Kidney glomerular epithelial cell (primary cell): Measurements from ENCODE around the gene TBCD.

Source experiments
- DNase-seq: peaks from one replicate; lab custom pipeline; 2025; lab: John Stamatoyannopoulos, UW

Gene TBCD

GRCh38 chr17:82832411-82832810 lies 80.5 kb downstream of the TBCD start:
- no peak for DNase-seq

- DNase-seq: no peak
These were observed 81.1 kb downstream of the TBCD start for GRCh38 chr17:82832881-82833475.

GRCh38 chr17:82835122-82835521 lies 83.3 kb downstream of the TBCD start:
- DNase-seq: no peak

DNA sequence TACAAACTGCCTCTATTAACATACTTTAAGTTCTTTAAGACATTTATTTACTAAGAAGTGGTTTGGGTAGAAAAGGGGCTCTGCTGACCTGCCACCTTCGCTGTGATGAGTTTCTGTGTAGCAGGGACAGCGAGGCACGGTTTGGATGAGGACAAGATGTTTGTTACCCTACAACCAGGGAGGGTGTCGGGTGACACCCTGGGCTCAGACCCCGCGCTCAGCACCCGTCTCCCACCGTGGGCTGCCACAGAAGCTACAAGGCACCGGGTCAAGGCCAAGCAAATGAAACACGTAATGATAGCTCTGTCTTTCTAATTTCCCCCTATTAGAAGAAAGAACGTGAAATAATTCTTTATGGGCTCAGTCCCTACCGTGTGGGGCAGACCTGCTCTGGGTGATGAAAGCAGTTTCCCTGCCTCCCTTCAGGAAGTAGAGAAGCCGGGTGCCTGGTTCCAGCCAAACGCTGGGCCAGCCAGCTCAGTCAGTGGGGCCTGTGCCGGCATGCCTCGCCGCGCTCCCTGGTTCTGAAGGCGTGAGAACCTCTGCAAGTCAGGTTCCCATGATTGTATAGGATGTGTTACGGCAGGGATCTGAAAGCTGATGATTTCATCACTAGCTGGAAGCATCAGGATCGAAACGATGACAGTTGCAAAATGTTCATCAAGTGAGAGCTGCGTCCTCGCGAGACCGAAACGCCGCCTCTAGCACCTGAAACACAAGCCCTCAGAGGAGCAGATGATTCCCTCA lies 84.1 kb downstream of the TBCD start:
- no peak for DNase-seq

GRCh38 chr17:82836823-82837357 lies 85.0 kb downstream of the TBCD start:
- no peak for DNase-seq

- no peak for DNase-seq
These were observed 85.9 kb downstream of the TBCD start for GRCh38 chr17:82837586-82838320.

DNA sequence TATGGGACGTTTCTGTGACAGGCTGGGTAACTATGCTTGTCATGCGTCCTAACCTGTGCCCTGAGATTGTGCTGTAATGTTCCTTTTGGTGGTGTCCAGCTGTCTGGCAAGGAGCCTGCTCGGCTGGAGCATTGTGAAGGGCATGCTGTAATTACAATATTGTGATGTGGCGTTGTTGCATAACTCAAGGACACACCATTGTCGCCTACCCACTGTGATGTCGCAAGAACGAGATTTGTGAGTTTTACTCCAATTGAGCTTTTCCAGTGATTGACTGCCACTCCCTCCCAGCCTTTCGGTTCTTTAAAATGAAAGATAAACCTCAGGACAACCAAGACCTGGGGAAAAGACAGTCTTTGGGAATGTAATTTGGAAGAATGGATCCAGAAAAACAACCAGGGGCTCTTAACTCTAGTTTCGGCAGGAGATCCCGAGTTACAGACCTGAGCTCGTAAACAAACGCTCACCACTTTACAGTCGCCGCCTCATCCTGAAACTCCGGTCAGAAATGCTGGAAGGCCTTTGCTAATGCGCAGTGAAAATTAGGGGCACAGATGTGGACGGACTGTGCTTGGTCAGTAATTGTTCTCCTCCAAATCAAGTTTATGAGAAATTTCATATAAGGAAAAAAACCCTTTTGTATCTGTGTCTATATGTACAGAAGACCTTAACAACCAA lies 86.7 kb downstream of the TBCD start:
- no peak for DNase-seq

DNA sequence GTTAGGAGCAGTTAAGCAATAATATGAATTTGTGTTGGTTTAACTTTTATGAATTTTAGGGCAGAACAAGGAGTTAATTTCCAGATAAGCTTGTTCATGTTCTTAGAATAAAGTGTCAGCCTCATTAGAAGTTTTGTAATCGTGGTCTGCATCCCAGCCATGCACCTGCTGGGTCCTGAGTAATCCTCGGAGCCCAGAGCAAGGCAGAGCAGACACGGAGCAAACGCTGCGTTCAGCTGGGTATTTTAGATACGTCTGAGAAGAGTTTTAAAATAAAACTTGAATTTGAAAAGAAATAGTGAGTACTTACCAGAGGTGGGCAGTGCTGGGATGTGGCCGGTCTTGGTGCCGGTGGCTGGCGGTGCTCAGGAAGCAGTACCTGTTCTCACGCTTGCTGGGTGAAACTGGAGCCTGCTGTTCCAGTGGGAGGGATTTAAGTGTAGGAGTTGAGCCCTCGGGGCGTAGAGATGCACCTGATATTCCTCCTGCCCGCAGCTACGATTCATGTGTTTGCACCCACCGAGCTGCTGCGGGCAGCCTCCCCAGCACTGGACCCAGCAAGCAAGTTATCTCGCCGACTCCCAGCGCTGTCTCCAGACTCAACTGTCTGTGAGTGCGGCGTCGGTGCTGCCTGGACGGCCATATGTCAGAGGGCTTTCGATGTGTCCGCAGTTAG lies 87.9 kb downstream of the TBCD start, which contains the start of gene ZNF750:
ZNF750 (minus strand) TSS at position 406 of the 676 bp plus-strand sequence. CDS start 7,568 bp downstream, outside the sequence.
- no peak for DNase-seq

- no peak for DNase-seq
These were observed 88.6 kb downstream of the TBCD start for GRCh38 chr17:82840431-82840831.

DNA sequence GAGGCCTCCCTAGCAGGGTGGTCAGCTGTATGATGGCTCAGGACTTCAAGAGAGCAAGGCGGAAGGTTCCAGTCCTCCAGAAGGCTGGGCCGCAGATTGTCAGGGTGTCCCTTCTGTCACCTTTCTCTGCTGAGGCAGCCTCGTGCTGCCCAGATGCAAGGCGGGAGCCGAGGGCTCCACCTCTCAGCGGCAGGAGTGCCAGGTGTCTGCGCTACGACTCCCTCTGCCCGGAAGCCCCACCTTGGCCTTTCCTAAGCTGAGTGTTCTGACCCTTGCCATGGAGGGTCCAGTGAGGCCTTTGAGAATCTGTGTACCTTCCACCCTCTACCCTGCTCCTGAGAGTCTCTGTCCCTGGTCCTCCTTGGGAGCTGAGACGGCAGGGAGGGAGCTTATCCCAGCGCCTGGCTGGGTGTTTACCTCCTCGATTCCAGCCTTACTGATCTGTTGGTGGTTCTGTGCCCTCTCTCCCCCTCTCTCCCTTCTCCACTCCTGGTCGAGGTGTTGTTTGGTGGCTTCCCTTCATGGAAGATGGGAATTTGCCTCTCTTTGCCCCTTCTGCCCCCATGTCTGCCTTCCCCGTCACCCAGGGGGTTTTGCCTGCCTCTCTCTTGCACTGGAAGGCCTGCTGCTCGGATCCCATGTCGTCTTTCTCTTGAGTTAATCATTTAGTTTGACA lies 90.2 kb downstream of the TBCD start:
- DNase-seq: no peak

DNA sequence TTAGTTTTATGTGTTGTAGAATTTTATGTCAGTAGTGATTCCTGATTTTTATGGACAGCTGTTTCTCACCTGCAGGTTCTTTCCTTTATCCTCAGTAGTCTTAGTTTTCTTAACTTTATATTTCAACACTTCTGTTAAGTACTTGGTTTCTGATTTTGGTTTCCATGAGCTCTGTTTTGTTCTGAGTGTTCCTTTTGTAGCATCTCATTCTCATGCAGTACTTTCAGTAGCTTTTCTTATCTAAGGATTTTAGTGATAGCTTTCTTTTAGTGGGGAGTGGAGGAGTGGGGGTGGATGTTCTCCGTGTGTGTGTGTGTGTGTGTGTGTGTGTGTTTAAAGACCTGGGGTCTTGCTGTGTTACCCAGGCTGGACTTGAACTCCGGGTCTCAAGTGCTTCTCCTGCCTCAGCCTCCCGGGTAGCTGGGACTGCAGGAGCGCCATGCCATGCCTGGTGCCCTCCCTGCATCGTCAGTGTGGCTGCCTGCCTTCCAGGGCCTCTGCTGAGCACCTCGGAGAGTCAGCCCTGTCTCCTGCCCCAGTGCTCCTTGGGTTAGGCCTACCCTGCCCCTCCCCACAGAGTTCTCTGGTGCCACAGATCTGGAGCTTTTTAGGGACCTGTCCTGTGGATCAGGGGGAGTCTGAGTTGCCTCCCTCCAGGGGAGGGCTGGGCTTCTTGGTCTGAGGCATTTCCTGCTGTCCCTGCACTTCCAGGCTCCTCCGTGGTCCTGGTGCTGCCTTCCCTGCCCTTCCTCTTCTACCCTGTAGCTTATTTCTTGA lies 92.2 kb downstream of the TBCD start:
- DNase-seq: no peak

GRCh38 chr17:82844796-82845162 lies 92.9 kb downstream of the TBCD start:
- DNase-seq: no peak

DNA sequence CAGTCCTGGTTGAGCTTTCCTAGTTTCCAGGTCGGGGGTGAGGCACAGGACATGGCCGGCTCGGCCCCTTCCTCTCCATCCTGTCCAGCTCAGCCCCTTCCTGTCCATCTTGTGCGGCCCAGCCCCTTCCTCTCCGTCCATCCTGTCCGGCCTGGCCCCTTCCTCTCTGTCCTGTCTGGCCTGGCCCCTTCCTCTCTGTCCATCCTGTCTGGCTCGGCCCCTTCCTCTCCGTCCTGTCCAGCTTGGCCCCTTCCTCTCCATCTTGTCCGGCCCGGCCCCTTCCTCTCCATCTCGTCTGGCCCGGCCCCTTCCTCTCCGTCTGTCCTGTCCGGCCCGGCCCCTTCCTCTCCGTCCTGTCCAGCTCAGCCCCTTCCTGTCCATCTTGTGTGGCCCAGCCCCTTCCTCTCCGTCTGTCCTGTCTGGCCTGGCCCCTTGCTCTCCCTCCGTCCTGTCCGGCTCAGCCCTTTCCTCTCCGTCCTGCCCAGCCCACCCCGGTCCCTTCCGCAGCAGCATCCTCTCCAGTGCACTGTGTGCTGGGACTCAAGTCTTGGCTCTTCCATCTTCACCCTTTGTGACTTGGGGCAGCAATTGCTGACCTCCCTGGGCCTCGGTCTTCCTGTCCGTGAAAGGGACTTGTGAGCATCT lies 93.4 kb downstream of the TBCD start:
- no peak for DNase-seq

DNA sequence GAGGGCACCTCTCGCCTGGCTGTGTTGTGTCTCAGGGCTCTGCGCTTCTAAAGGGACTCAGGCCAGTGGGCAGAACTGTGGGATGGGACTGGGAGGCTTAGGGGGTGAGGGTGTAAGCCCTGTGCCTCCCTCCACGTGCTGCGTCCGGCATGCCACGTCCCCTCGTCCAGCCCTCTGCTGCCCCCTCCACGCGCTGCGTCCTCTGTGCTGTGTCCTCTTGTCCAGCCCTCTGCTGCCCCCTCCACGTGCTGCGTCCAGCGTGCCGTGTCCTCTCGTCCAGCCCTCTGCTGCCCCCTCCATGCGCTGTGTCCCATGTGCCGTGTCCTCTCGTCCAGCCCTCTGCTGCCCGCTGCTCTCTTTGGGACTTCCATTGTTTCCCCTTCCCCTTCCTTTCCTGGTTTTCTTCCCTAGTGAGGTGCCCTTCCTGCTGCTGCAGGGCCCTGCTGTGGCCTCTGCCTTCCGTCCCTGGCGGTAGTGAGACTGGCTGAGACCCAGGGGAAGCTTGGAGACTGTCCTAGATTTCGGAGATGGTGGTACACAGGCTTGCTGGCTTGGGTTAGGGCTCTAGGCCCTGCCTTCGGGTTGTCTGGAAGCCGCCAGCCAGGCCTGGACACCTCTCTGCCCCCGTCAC lies 94.3 kb downstream of the TBCD start:
- no peak for DNase-seq

- DNase-seq: no peak
These were observed 96.2 kb downstream of the TBCD start for GRCh38 chr17:82848022-82848592.

GRCh38 chr17:82849076-82849945 lies 97.4 kb downstream of the TBCD start:
- DNase-seq: no peak

DNA sequence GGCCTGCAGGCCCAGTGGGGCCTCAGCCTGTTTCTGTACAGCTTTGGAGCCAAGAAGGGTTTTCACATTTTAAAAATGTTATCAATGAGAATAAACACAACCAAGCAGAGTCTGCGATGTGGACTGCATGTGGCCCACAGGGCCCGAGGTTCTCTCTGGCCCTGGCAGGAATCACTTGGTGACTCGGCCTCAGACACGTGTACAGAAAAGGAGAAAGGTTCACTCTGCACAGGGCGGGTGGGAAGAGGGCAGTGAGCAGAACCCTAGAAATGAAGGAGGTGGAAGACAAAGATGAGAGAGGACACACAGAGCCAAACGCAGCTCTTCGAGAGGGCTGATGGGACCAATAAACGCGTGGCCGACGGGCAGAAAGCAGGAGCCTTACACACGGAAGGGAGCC lies 99.5 kb downstream of the TBCD start:
- no peak for DNase-seq

- no peak for DNase-seq
These were observed 102.4 kb downstream of the TBCD start for GRCh38 chr17:82854226-82854625.
